H9 (cell line): ENCODE results near the gene ADAD2. TPM values are rescaled to one million over a fixed set of nuclear protein-coding genes. Genes with fewer than 3 reads are reported as not detected.

Experiments used
- DNase-seq: peaks from one replicate; pipeline ENCODE4 v3.0.0-alpha.2; 2017
- H2AFZ ChIP-seq: one replicate; pipeline ENCODE4 v1.6.1; 2013; ENCODE audit warnings: mild to moderate bottlenecking, low read length, control low read depth, moderate library complexity
- H2AK5ac ChIP-seq: 2 replicates; pipeline ENCODE4 v1.6.1; 2013; ENCODE audit warnings: low read length, control low read depth, mixed read lengths; ENCODE audit not compliant: insufficient read length
- H2BK120ac ChIP-seq: one replicate; pipeline ENCODE4 v1.6.1; 2013; ENCODE audit warnings: low read depth, mild to moderate bottlenecking, low read length, control low read depth, inconsistent platforms; ENCODE audit not compliant: poor library complexity, severe bottlenecking
- H2BK12ac ChIP-seq: 2 replicates; pipeline ENCODE4 v1.6.1; 2013; ENCODE audit warnings: low read length, control low read depth, mixed read lengths, low read depth; ENCODE audit not compliant: insufficient read length
- H2BK15ac ChIP-seq: 2 replicates; pipeline ENCODE4 v1.6.1; 2013; ENCODE audit warnings: low read depth, low read length, control low read depth
- H2BK20ac ChIP-seq: one replicate; pipeline ENCODE4 v1.6.1; 2013; ENCODE audit warnings: low read depth, mild to moderate bottlenecking, low read length, control low read depth, inconsistent platforms; ENCODE audit not compliant: poor library complexity, severe bottlenecking
- H2BK5ac ChIP-seq: 2 replicates; pipeline ENCODE4 v1.6.1; 2013; ENCODE audit warnings: low read length, control low read depth, mixed read lengths; ENCODE audit not compliant: insufficient read length
- H3K14ac ChIP-seq: 2 replicates; pipeline ENCODE4 v1.6.1; 2013; ENCODE audit warnings: low read length, control low read depth; ENCODE audit not compliant: insufficient read depth
- H3K18ac ChIP-seq: 2 replicates; pipeline ENCODE4 v1.6.1; 2013; ENCODE audit warnings: low read depth, mild to moderate bottlenecking, mixed read lengths, low read length, control low read depth; ENCODE audit not compliant: insufficient read length
- H3K23ac ChIP-seq: 2 replicates; pipeline ENCODE4 v1.6.1; 2013; ENCODE audit warnings: low read length, control low read depth, mixed read lengths, low read depth; ENCODE audit not compliant: insufficient read length
- H3K23me2 ChIP-seq: 2 replicates; pipeline ENCODE4 v1.6.1; 2013; ENCODE audit warnings: low read depth, mild to moderate bottlenecking, mixed read lengths, low read length, control low read depth; ENCODE audit not compliant: insufficient read length, poor library complexity, severe bottlenecking
- H3K27ac ChIP-seq: 2 replicates; pipeline ENCODE4 v1.5.1; 2013; ENCODE audit warnings: low read length, control low read depth, mixed read lengths, low read depth; ENCODE audit not compliant: insufficient read length
- H3K27me3 ChIP-seq: 2 replicates; pipeline ENCODE4 v1.6.1; 2013; ENCODE audit warnings: low read length, control low read depth, inconsistent platforms; ENCODE audit not compliant: insufficient read depth
- H3K4ac ChIP-seq: 2 replicates; pipeline ENCODE4 v1.6.1; 2013; ENCODE audit warnings: low read depth, mild to moderate bottlenecking, control low read depth, inconsistent platforms, low read length, moderate library complexity
- H3K4me1 ChIP-seq: 2 replicates; pipeline ENCODE4 v1.6.1; 2013; ENCODE audit warnings: low read length, control low read depth, inconsistent platforms; ENCODE audit not compliant: insufficient read depth
- H3K4me2 ChIP-seq: 2 replicates; pipeline ENCODE4 v1.6.1; 2013; ENCODE audit warnings: low read length, control low read depth, mixed read lengths; ENCODE audit not compliant: insufficient read length, insufficient read depth
- H3K56ac ChIP-seq: 2 replicates; pipeline ENCODE4 v1.6.1; 2013; ENCODE audit warnings: low read depth, mild to moderate bottlenecking, mixed read lengths, low read length, control low read depth; ENCODE audit not compliant: insufficient read length
- H3K79me1 ChIP-seq: 2 replicates; pipeline ENCODE4 v1.6.1; 2013; ENCODE audit warnings: low read depth, mild to moderate bottlenecking, moderate library complexity, low read length, control low read depth, inconsistent platforms; ENCODE audit not compliant: insufficient read depth, poor library complexity, severe bottlenecking
- H3K79me2 ChIP-seq: 2 replicates; pipeline ENCODE4 v1.6.1; 2013; ENCODE audit warnings: low read length, control low read depth, inconsistent platforms; ENCODE audit not compliant: insufficient read depth
- H3K9ac ChIP-seq: 2 replicates; pipeline ENCODE4 v1.6.1; 2013; ENCODE audit warnings: low read length, control low read depth, mixed read lengths; ENCODE audit not compliant: insufficient read length; ENCODE audit errors: extremely low read depth
- H3K9me3 ChIP-seq: one replicate; pipeline ENCODE4 v1.6.1; 2013; ENCODE audit warnings: low read depth, low read length, inconsistent platforms; ENCODE audit not compliant: control insufficient read depth
- H3T11ph ChIP-seq: one replicate; pipeline ENCODE4 v1.6.1; 2013; ENCODE audit warnings: mild to moderate bottlenecking, low read length, control low read depth, inconsistent platforms
- H4K20me1 ChIP-seq: one replicate; pipeline ENCODE4 v1.6.1; 2013; ENCODE audit not compliant: control insufficient read depth, insufficient read length, insufficient read depth
- H4K5ac ChIP-seq: 2 replicates; pipeline ENCODE4 v1.6.1; 2013; ENCODE audit warnings: low read depth, mild to moderate bottlenecking, mixed read lengths, low read length, control low read depth; ENCODE audit not compliant: insufficient read length
- H4K8ac ChIP-seq: replicated peaks from 2 replicates; pipeline ENCODE4 v1.6.1; 2013; ENCODE audit warnings: low read length, control low read depth, mixed read lengths, low read depth; ENCODE audit not compliant: insufficient read length
- H4K91ac ChIP-seq: 2 replicates; pipeline ENCODE4 v1.6.1; 2013; ENCODE audit warnings: low read depth, mild to moderate bottlenecking, moderate library complexity, mixed read lengths, low read length, control low read depth; ENCODE audit not compliant: insufficient read length
- H3K27ac Mint-ChIP-seq, 3 experiments: 2 replicates in 2 of 3; 3 replicates in 1 of 3; pipeline ENCODE4 v1.8.0; 2020 to 2021; ENCODE audit warnings: mixed read lengths in 3 of 3, mild to moderate bottlenecking in 1 of 3, moderate library complexity in 1 of 3
- H3K27me3 Mint-ChIP-seq: 2 replicates; pipeline ENCODE4 v1.8.0; 2021; ENCODE audit warnings: low read depth, mild to moderate bottlenecking, moderate library complexity, mixed read lengths
- H3K36me3 Mint-ChIP-seq, 3 experiments: 2 replicates in 2 of 3; 3 replicates in 1 of 3; pipeline ENCODE4 v1.8.0; 2020 to 2021; ENCODE audit warnings: low read depth in 3 of 3, mixed read lengths in 3 of 3; ENCODE audit not compliant: insufficient read depth in 1 of 3
- H3K4me1 Mint-ChIP-seq, 2 experiments: 2 replicates each; pipeline ENCODE4 v1.8.0; 2020; ENCODE audit warnings: mixed read lengths in 2 of 2
- H3K4me3 Mint-ChIP-seq, 2 experiments: 2 replicates in 1 of 2; 3 replicates in 1 of 2; pipeline ENCODE4 v1.8.0; 2020 to 2021; ENCODE audit warnings: mild to moderate bottlenecking in 2 of 2, mixed read lengths in 2 of 2, moderate library complexity in 1 of 2
- H3K9me3 Mint-ChIP-seq, 2 experiments: 2 replicates in 1 of 2; 3 replicates in 1 of 2; pipeline ENCODE4 v1.8.0; 2020; ENCODE audit warnings: mild to moderate bottlenecking in 2 of 2, mixed read lengths in 2 of 2, moderate library complexity in 1 of 2
- WGBS: extraction: QIAGEN DNeasy Blood & Tissue Kit; methylation state at CpG from one replicate; pipeline ENCODE4 v1.1.7; 2013; ENCODE audit warnings: missing lambda C conversion rate, low lambda C conversion rate, mixed read lengths; ENCODE audit not compliant: insufficient read length; ENCODE audit errors: extremely low coverage; 5-methylcytosine and 5-hydroxymethylcytosine counted together
- total RNA-seq: library from RNA; stranded (reverse); gene quantifications from 2 replicates; pipeline ENCODE4 v1.2.1, GENCODE V29; 2021
- TF ChIP-seq, protein P1 (sequence below): fragments of 200-600 bp; sonication (generic); conservative IDR thresholded peaks from 3 replicates; pipeline ENCODE4 v1.8.0; 2021; ENCODE audit warnings: antibody characterized with exemption, mild to moderate bottlenecking

ADAD2 gene
- total RNA-seq, 1 experiment from 2014 or later: 1.0 TPM

DNA sequence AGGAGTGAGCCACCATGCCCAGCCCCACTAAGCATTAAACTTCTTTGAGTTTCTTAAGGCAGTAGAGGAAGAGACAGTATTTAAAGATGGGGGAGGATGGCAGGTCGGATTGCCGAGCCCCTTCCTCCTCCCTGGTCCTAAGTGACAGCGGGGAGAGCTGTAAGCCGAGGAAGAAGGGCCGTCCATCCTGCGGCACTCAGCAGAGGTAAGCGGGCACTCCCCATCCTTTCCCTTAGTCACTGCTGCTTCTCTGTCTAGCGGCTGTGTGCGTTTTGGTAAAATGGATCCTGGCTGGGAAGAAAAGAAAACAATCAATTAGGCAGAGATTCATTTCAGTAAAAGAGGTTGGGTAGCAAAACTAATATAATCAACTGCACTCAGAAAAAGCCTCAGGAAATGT lies 31.9 kb upstream of the ADAD2 start:
- no peak overlapping the region for H4K8ac ChIP-seq
- Mint-ChIP-seq H3K27me3 (peaks cover 2% of the 10 kb centered on the region), H3K4me3 (no peak overlapping the region), H3K4me1 (peaks cover 0 to 7% of the 10 kb centered on the region in 2 experiments; a peak in 2 of 4 replicates), H3K36me3 (no peaks in the 10 kb centered on the region), H3K27ac (no peak overlapping the region), H3K9me3 (no peaks in the 10 kb centered on the region)
- no peak overlapping the region for H2BK120ac ChIP-seq
- no peak overlapping the region for H2BK12ac ChIP-seq
- no peak overlapping the region for H3K14ac ChIP-seq
- H3K79me2 ChIP-seq: no peaks in the 10 kb centered on the region
- H3K23me2 ChIP-seq: no peaks in the 10 kb centered on the region
- H3K9ac ChIP-seq: no peak overlapping the region
- H3K27me3 ChIP-seq: no peaks in the 10 kb centered on the region
- no peak for DNase-seq
- no peak overlapping the region for H3K4me2 ChIP-seq
- H3K56ac ChIP-seq: no peak overlapping the region
- H3K18ac ChIP-seq: no peak overlapping the region
- no peak overlapping the region for H2BK20ac ChIP-seq
- WGBS: no CpG with 5 or more reads among the region's 9 CpGs
- TF ChIP-seq, protein P1, sequence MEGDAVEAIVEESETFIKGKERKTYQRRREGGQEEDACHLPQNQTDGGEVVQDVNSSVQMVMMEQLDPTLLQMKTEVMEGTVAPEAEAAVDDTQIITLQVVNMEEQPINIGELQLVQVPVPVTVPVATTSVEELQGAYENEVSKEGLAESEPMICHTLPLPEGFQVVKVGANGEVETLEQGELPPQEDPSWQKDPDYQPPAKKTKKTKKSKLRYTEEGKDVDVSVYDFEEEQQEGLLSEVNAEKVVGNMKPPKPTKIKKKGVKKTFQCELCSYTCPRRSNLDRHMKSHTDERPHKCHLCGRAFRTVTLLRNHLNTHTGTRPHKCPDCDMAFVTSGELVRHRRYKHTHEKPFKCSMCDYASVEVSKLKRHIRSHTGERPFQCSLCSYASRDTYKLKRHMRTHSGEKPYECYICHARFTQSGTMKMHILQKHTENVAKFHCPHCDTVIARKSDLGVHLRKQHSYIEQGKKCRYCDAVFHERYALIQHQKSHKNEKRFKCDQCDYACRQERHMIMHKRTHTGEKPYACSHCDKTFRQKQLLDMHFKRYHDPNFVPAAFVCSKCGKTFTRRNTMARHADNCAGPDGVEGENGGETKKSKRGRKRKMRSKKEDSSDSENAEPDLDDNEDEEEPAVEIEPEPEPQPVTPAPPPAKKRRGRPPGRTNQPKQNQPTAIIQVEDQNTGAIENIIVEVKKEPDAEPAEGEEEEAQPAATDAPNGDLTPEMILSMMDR: no peak
- no peak overlapping the region for H2BK15ac ChIP-seq
- H3K9me3 ChIP-seq: no peaks in the 10 kb centered on the region
- H3K79me1 ChIP-seq: no peaks in the 10 kb centered on the region
- no peak overlapping the region for H3K27ac ChIP-seq
- H4K5ac ChIP-seq: no peak overlapping the region
- H3K23ac ChIP-seq: no peak overlapping the region
- no peak overlapping the region for H3K4ac ChIP-seq
- H3T11ph ChIP-seq: no peak overlapping the region
- H4K91ac ChIP-seq: no peak overlapping the region
- no peak overlapping the region for H2AFZ ChIP-seq
- no peak overlapping the region for H2BK5ac ChIP-seq
- no peaks in the 10 kb centered on the region for H3K4me1 ChIP-seq
- H2AK5ac ChIP-seq: no peak overlapping the region
- no peaks in the 10 kb centered on the region for H4K20me1 ChIP-seq
